Stimulated activated effector memory CD8-positive, alpha-beta T cell treated with anti-CD3 and anti-CD28 coated beads, Interleukin-12 subunit alpha, Interleukin-12 subunit beta, amount 100 ng/mL, for 72 hours (primary cell): ENCODE results near the gene LILRA5.

Experiments used
- ATAC-seq: fragments of 150-1000 bp; cut with Tn5 transposase; 2 replicates; pipeline ENCODE4 v1.10.0; 2021
- DNase-seq, 2 donors: peaks; one replicate each; pipeline ENCODE4 v3.0.0; 2021 to 2022; ENCODE audit warnings: low spot score in 2 of 2
- H3K27ac Mint-ChIP-seq: one replicate; pipeline ENCODE4 v1.8.0; 2022; ENCODE audit warnings: mild to moderate bottlenecking, mixed read lengths
- H3K36me3 Mint-ChIP-seq: one replicate; pipeline ENCODE4 v1.8.0; 2022; ENCODE audit warnings: mild to moderate bottlenecking, mixed read lengths
- H3K4me1 Mint-ChIP-seq: one replicate; pipeline ENCODE4 v1.8.0; 2022; ENCODE audit warnings: mixed read lengths
- H3K4me3 Mint-ChIP-seq: one replicate; pipeline ENCODE4 v1.8.0; 2022; ENCODE audit warnings: mild to moderate bottlenecking, mixed read lengths
- H3K9me3 Mint-ChIP-seq: one replicate; pipeline ENCODE4 v1.8.0; 2022; ENCODE audit warnings: mixed read lengths

LILRA5 gene

GRCh38 chr19:54319892-54320670 lies 7.1 kb upstream of the LILRA5 start:
- Mint-ChIP-seq H3K4me1 (no peaks in the 10 kb centered on the region), H3K36me3 (no peaks in the 10 kb centered on the region), H3K9me3 (no peaks in the 10 kb centered on the region), H3K27ac (no peak overlapping the region), H3K4me3 (no peak overlapping the region)
- DNase-seq, result no peak
- no peak for ATAC-seq

- H3K4me3 Mint-ChIP-seq, result no peak overlapping the region
- no peaks in the 10 kb centered on the region for H3K4me1 Mint-ChIP-seq
- ATAC-seq, result no peak
- H3K27ac Mint-ChIP-seq, result no peak overlapping the region
- no peaks in the 10 kb centered on the region for H3K9me3 Mint-ChIP-seq
- H3K36me3 Mint-ChIP-seq, result no peaks in the 10 kb centered on the region
- DNase-seq, result no peak
Measured at GRCh38 chr19:54319049-54319448, 6.1 kb upstream of the LILRA5 start.

- DNase-seq, result no peak
- H3K36me3 Mint-ChIP-seq, result no peaks in the 10 kb centered on the region
- H3K9me3 Mint-ChIP-seq, result no peaks in the 10 kb centered on the region
- H3K4me1 Mint-ChIP-seq, result peaks cover under 1% of the 10 kb centered on the region
- ATAC-seq, result no peak
- no peak overlapping the region for H3K27ac Mint-ChIP-seq
- no peak overlapping the region for H3K4me3 Mint-ChIP-seq
Measured at GRCh38 chr19:54317965-54318240, 4.9 kb upstream of the LILRA5 start.

- H3K4me3 Mint-ChIP-seq, result no peak overlapping the region
- no peaks in the 10 kb centered on the region for H3K36me3 Mint-ChIP-seq
- ATAC-seq, result no peak
- peaks cover 4% of the 10 kb centered on the region for H3K4me1 Mint-ChIP-seq
- no peak for DNase-seq
- no peak overlapping the region for H3K27ac Mint-ChIP-seq
- no peaks in the 10 kb centered on the region for H3K9me3 Mint-ChIP-seq
Measured at GRCh38 chr19:54317108-54317964, 4.4 kb upstream of the LILRA5 start.

- no peak overlapping the region for H3K4me3 Mint-ChIP-seq
- no peak overlapping the region for H3K27ac Mint-ChIP-seq
- peaks cover 4% of the 10 kb centered on the region for H3K4me1 Mint-ChIP-seq
- H3K36me3 Mint-ChIP-seq, result no peaks in the 10 kb centered on the region
- no peak for ATAC-seq
- no peak for DNase-seq
- no peaks in the 10 kb centered on the region for H3K9me3 Mint-ChIP-seq
Measured at GRCh38 chr19:54316746-54317107, 3.8 kb upstream of the LILRA5 start.

GRCh38 chr19:54315956-54316355 lies 3.0 kb upstream of the LILRA5 start:
- Mint-ChIP-seq H3K27ac (no peak overlapping the region), H3K36me3 (no peaks in the 10 kb centered on the region), H3K4me3 (no peak overlapping the region), H3K9me3 (no peaks in the 10 kb centered on the region), H3K4me1 (peaks cover 4% of the 10 kb centered on the region)
- ATAC-seq (no peak), DNase-seq (no peak)

GRCh38 chr19:54312011-54312410 lies 955 bp downstream of the LILRA5 start:
- Mint-ChIP-seq H3K27ac (no peak overlapping the region), H3K4me1 (peaks cover 4% of the 10 kb centered on the region), H3K4me3 (no peak overlapping the region), H3K36me3 (no peaks in the 10 kb centered on the region), H3K9me3 (no peaks in the 10 kb centered on the region)
- DNase-seq (no peak), ATAC-seq (no peak)

- ATAC-seq (no peak), DNase-seq (no peak)
- no peak overlapping the region for H3K27ac Mint-ChIP-seq
- H3K36me3 Mint-ChIP-seq, result no peaks in the 10 kb centered on the region
- no peaks in the 10 kb centered on the region for H3K9me3 Mint-ChIP-seq
- H3K4me3 Mint-ChIP-seq, result no peak overlapping the region
- H3K4me1 Mint-ChIP-seq, result peaks cover 4% of the 10 kb centered on the region
Measured at GRCh38 chr19:54311486-54311885, 1.5 kb downstream of the LILRA5 start.

GRCh38 chr19:54310543-54310942 lies 2.4 kb downstream of the LILRA5 start:
- no peaks in the 10 kb centered on the region for H3K9me3 Mint-ChIP-seq
- H3K27ac Mint-ChIP-seq, result no peak overlapping the region
- DNase-seq (no peak), ATAC-seq (no peak)
- H3K36me3 Mint-ChIP-seq, result no peaks in the 10 kb centered on the region
- H3K4me1 Mint-ChIP-seq, result peaks cover 4% of the 10 kb centered on the region
- H3K4me3 Mint-ChIP-seq, result no peak overlapping the region

- DNase-seq, result no peak
- no peaks in the 10 kb centered on the region for H3K36me3 Mint-ChIP-seq
- H3K4me1 Mint-ChIP-seq, result peaks cover 9% of the 10 kb centered on the region
- no peak overlapping the region for H3K27ac Mint-ChIP-seq
- ATAC-seq, result no peak
- H3K4me3 Mint-ChIP-seq, result no peak overlapping the region
- H3K9me3 Mint-ChIP-seq, result no peaks in the 10 kb centered on the region
Measured at GRCh38 chr19:54309811-54310210, 3.2 kb downstream of the LILRA5 start.

- DNase-seq, result no peak
Measured at GRCh38 chr19:54307389-54308020, 5.5 kb downstream of the LILRA5 start.

GRCh38 chr19:54305141-54305540 lies 7.8 kb downstream of the LILRA5 start:
- H3K4me1 Mint-ChIP-seq, result peaks cover 11% of the 10 kb centered on the region

More at GRCh38 chr19:54307389-54308020, 5.5 kb downstream of the LILRA5 start:
- peaks cover 11% of the 10 kb centered on the region for H3K4me1 Mint-ChIP-seq
- H3K27ac Mint-ChIP-seq, result no peak overlapping the region
- H3K9me3 Mint-ChIP-seq, result no peaks in the 10 kb centered on the region
- no peak overlapping the region for H3K4me3 Mint-ChIP-seq
- H3K36me3 Mint-ChIP-seq, result no peaks in the 10 kb centered on the region
- ATAC-seq, result no peak

GRCh38 chr19:54302257-54302656 lies 10.7 kb downstream of the LILRA5 start:
- DNase-seq, result no peak
- Mint-ChIP-seq H3K27ac (no peak overlapping the region), H3K4me1 (peaks cover 11% of the 10 kb centered on the region), H3K4me3 (no peak overlapping the region), H3K9me3 (no peaks in the 10 kb centered on the region), H3K36me3 (no peaks in the 10 kb centered on the region)
- ATAC-seq, result no peak

More at GRCh38 chr19:54305141-54305540, 7.8 kb downstream of the LILRA5 start:
- ATAC-seq (no peak), DNase-seq (no peak)
- no peak overlapping the region for H3K4me3 Mint-ChIP-seq
- no peaks in the 10 kb centered on the region for H3K36me3 Mint-ChIP-seq
- no peak overlapping the region for H3K27ac Mint-ChIP-seq
- no peaks in the 10 kb centered on the region for H3K9me3 Mint-ChIP-seq

GRCh38 chr19:54299515-54299914 lies 13.5 kb downstream of the LILRA5 start:
- Mint-ChIP-seq H3K36me3 (no peaks in the 10 kb centered on the region), H3K4me3 (no peak overlapping the region), H3K4me1 (peaks cover 4% of the 10 kb centered on the region), H3K9me3 (no peaks in the 10 kb centered on the region), H3K27ac (no peak overlapping the region)
- ATAC-seq, result no peak
- DNase-seq, result no peak

- no peak overlapping the region for H3K27ac Mint-ChIP-seq
- H3K4me1 Mint-ChIP-seq, result no peaks in the 10 kb centered on the region
Measured at GRCh38 chr19:54299126-54299498, 13.9 kb downstream of the LILRA5 start.

More at GRCh38 chr19:54299126-54299498, 13.9 kb downstream of the LILRA5 start:
- ATAC-seq (no peak), DNase-seq (no peak)
- no peak overlapping the region for H3K4me3 Mint-ChIP-seq
- H3K9me3 Mint-ChIP-seq, result peaks cover 3% of the 10 kb centered on the region
- no peaks in the 10 kb centered on the region for H3K36me3 Mint-ChIP-seq
